GM12878 (cell line): ENCODE data around the gene ZIC1. TPM values are rescaled to one million over a fixed set of nuclear protein-coding genes. Genes with fewer than 3 reads are reported as not detected.

Source experiments
- ATAC-seq: fragments of 200-7000 bp; cut with Tn5 transposase; 3 replicates; pipeline ENCODE4 v1.9.1; 2020; ENCODE audit warnings: mild to moderate bottlenecking, moderate library complexity
- BruUV-seq: library from RNA; stranded (reverse); fragments of 400-500 nt; replicated peaks from 2 replicates; lab custom pipeline; 2021; lab: Mats Ljungman, UMichigan
- CTCF ChIA-PET: fragments of 300-600 bp; sonication (Branson Sonifier 250); formaldehyde crosslinking; extraction: SDS; loops from one replicate; lab custom pipeline; 2021; ENCODE audit warnings: inconsistent platforms; lab: Yijun Ruan, JAX
- POLR2A ChIA-PET: fragments of 350-600 bp; formaldehyde crosslinking; extraction: SDS; loops from one replicate; lab custom pipeline; 2021; ENCODE audit warnings: inconsistent platforms; lab: Charles Lee
- RAD21 ChIA-PET: fragments of 300-600 bp; sonication (Branson Sonifier 250); formaldehyde crosslinking; loops from one replicate; lab custom pipeline; 2023; ENCODE audit warnings: antibody characterized with exemption; ENCODE audit not compliant: unreplicated experiment; lab: Charles Lee
- SMC1A ChIA-PET: fragments of 300-600 bp; sonication (Branson Sonifier 250); formaldehyde crosslinking; loops from one replicate; lab custom pipeline; 2023; ENCODE audit not compliant: unreplicated experiment, uncharacterized antibody; lab: Charles Lee
- DNase-seq: peaks from one replicate; pipeline ENCODE4 v3.0.0-alpha.2; 2011; ENCODE audit warnings: low read depth, low spot score
- FAIRE-seq: peaks from 3 replicates; lab custom pipeline; 2011; peaks lifted over from hg19 to GRCh38; lab: Jason Lieb, UNC
- H2AFZ ChIP-seq: 2 replicates; pipeline ENCODE4 v1.6.0; 2011; ENCODE audit warnings: low read depth, low read length, control low read depth; ENCODE audit not compliant: control insufficient read depth
- H3K27ac ChIP-seq: 2 replicates; pipeline ENCODE4 v1.5.1; 2011; ENCODE audit warnings: control low read depth; ENCODE audit not compliant: control insufficient read depth, insufficient read depth
- H3K27me3 ChIP-seq, 2 experiments: replicated peaks in 1 of 2; 2 replicates each; pipeline versions ENCODE4 v1.6.0 to v1.6.1; 2011; ENCODE audit warnings: low read length in 1 of 2; ENCODE audit not compliant: control insufficient read depth in 2 of 2, insufficient read depth in 2 of 2
- H3K36me3 ChIP-seq, 2 experiments: 2 replicates each; pipeline ENCODE4 v1.5.1; 2011; ENCODE audit warnings: low read length in 1 of 2; ENCODE audit not compliant: control insufficient read depth in 2 of 2, insufficient read depth in 2 of 2
- H3K4me1 ChIP-seq: 2 replicates; pipeline ENCODE4 v1.6.1; 2011; ENCODE audit warnings: mild to moderate bottlenecking, low read length, moderate library complexity, mixed read lengths; ENCODE audit not compliant: control insufficient read depth, insufficient read depth
- H3K4me2 ChIP-seq: 2 replicates; pipeline ENCODE4 v1.6.0; 2011; ENCODE audit warnings: control low read depth; ENCODE audit not compliant: control insufficient read depth, insufficient read depth
- H3K4me3 ChIP-seq: fragments of 200-600 bp; sonication (generic); 2 replicates; pipeline ENCODE4 v1.5.1; 2016
- H3K79me2 ChIP-seq: 2 replicates; pipeline ENCODE4 v1.6.0; 2011; ENCODE audit warnings: low read length; ENCODE audit not compliant: control insufficient read depth, insufficient read depth
- H3K9ac ChIP-seq: 2 replicates; pipeline ENCODE4 v1.8.0; 2011; ENCODE audit warnings: low read length, control low read depth, mixed read lengths; ENCODE audit not compliant: control insufficient read depth, insufficient read depth
- H3K9me3 ChIP-seq: replicated peaks from 3 replicates; pipeline ENCODE4 v1.5.1; 2011; ENCODE audit warnings: mild to moderate bottlenecking, low read length; ENCODE audit not compliant: control insufficient read depth, insufficient read depth
- H4K20me1 ChIP-seq: 2 replicates; pipeline ENCODE4 v1.6.0; 2011; ENCODE audit not compliant: control insufficient read depth, insufficient read depth
- EGR1 ChIP-seq, 2 experiments: IDR thresholded peaks; 1 replicate in 1 of 2; 2 replicates in 1 of 2; pipeline ENCODE4 v1.6.1; 2011 to 2012; ENCODE audit warnings: low read depth in 2 of 2, low read length in 2 of 2, borderline replicate concordance in 1 of 2, mild to moderate bottlenecking in 1 of 2, moderate library complexity in 1 of 2
- HSF1 ChIP-seq: fragments of 150-350 bp; IDR thresholded peaks from 2 replicates; pipeline ENCODE4 v1.6.1; 2014; ENCODE audit warnings: mild to moderate bottlenecking, low read depth, low read length
- NRF1 ChIP-seq: conservative IDR thresholded peaks from 2 replicates; pipeline ENCODE4 v1.6.1; 2011; ENCODE audit warnings: mild to moderate bottlenecking, low read depth, low read length, improper control_type of control experiment
- ZNF24 ChIP-seq: fragments of 450-650 bp; IDR thresholded peaks from 2 replicates; pipeline ENCODE4 v1.6.1; 2017; ENCODE audit warnings: antibody characterized with exemption, mild to moderate bottlenecking
- WGBS: methylation state at CpG from one replicate; pipeline ENCODE4 v1.1.6; 2016; ENCODE audit warnings: low lambda C conversion rate; ENCODE audit not compliant: insufficient replicate concordance, insufficient coverage; ENCODE audit errors: missing lambda C conversion rate; 5-methylcytosine and 5-hydroxymethylcytosine counted together
- in situ Hi-C: fragments of 300-500 bp; cut with MboI; formaldehyde crosslinking; loops from 9 replicates; pipeline ENCODE4 v1.14.3; 2018; ENCODE audit warnings: mixed read lengths
- intact Hi-C: fragments of 100-400 bp; cut with micrococcal nuclease; formaldehyde crosslinking; loops from one replicate; pipeline ENCODE4 v1.14.2; 2022; ENCODE audit not compliant: unreplicated experiment
- polyA plus RNA-seq, 11 experiments: library from polyadenylated mRNA; depleted of rRNA in 4 of 11; unstranded in 6 of 11; stranded (reverse) in 5 of 11; fragments of >200 nt; fragmentation: Nextera tagmentation in 4 of 11; fragmentation: Illumina TruSeq in 1 of 11; extraction: Ambion mirVana in 4 of 11; extraction: Trizol in 1 of 11; gene quantifications; 1 replicate in 1 of 11; 2 replicates in 10 of 11; pipeline versions ENCODE4 v1.2.1 to v1.2.3, GENCODE V29; 2011 to 2016; ENCODE audit warnings: inconsistent platforms in 2 of 11, missing spikeins in 2 of 11, low read depth in 1 of 11
- total RNA-seq, 4 experiments: library from RNA; depleted of rRNA in 3 of 4; stranded (reverse); fragments of >200 nt in 3 of 4; fragmentation: Illumina TruSeq in 1 of 4; extraction: Trizol in 1 of 4; gene quantifications; 2 replicates each; pipeline versions ENCODE4 v1.2.1 to v1.2.3, GENCODE V29; 2013 to 2021

Gene ZIC1
- total and polyA plus RNA-seq, 10 of the 15 experiments (the other 5 are each of a cell fraction or from before 2014, with no cell fraction given): not detected

- TF ChIP-seq EGR1 (IDR thresholded peaks at IDR 0.05; ENCODE audit: borderline replicate concordance in 1 of 2, low read depth in 2 of 2, low read length in 2 of 2) (no peak), ZNF24 (no peak)
Observed at GRCh38 chr3:147410526-147411237, 1.5 kb downstream of the ZIC1 start (continued).

GRCh38 chr3:147411238-147411814, 2.2 kb downstream of the ZIC1 start:
- H3K27me3 ChIP-seq: peaks cover 7 to 25% of the 10 kb centered on the region in 2 experiments
- ATAC-seq (no peak), FAIRE-seq (no peak), DNase-seq (no peak)
- ChIA-PET SMC1A (interaction anchor here (0.9 kb wide), 1 partner anchor 427 kb away, joined by 4 read pairs; no protein-coding TSS in a partner anchor), POLR2A (no interaction called here), RAD21 (no interaction called here), CTCF (interaction anchor here (1.0 kb wide), 1 partner anchor 665 kb away, joined by 3 read pairs; no protein-coding TSS in a partner anchor)
- peaks cover 2% of the 10 kb centered on the region; the same call in 2 of the 3 replicates for H3K9me3 ChIP-seq
- no peak overlapping the region for H3K27ac ChIP-seq
- H3K4me2 ChIP-seq: no peak overlapping the region
- WGBS: 54% methylated on average over 14 of the region's 14 CpGs
- in situ Hi-C loops (no loop called here), intact Hi-C loops (no loop called here)
- H3K4me3 ChIP-seq: no peak overlapping the region
- no peaks in the 10 kb centered on the region for H3K4me1 ChIP-seq
- H3K36me3 ChIP-seq: no peaks in the 10 kb centered on the region
- H3K79me2 ChIP-seq: no peaks in the 10 kb centered on the region
- H2AFZ ChIP-seq: no peak overlapping the region
- TF ChIP-seq HSF1 (no peak), NRF1 (no peak)
- H3K9ac ChIP-seq: no peak overlapping the region
- BruUV-seq: no TSS peak
- no peaks in the 10 kb centered on the region for H4K20me1 ChIP-seq
